ENCODE results near the gene BABAM2.

Gene BABAM2

GRCh38 chr2:28344756-28345373, 454.3 kb downstream of the BABAM2 start:
- Histone ChIP-seq H3K27ac (ENCODE audit: low read length) (no peak overlapping the region), H3K4me3 (ENCODE audit: low read depth in 1 of 2, low read length in 2 of 2) (no peak overlapping the region), H3K4me1 (ENCODE audit: control insufficient read depth in 1 of 2, insufficient read depth in 2 of 2, low read length in 2 of 2) (peaks cover 7 to 8% of the 10 kb centered on the region in 2 donors), H3K9me3 (ENCODE audit: control insufficient read depth in 1 of 2, low read length in 2 of 2) (no peaks in the 10 kb centered on the region), H3K36me3 (ENCODE audit: control insufficient read depth in 1 of 2, insufficient read depth in 2 of 2, low read length in 2 of 2) (no peaks in the 10 kb centered on the region), H3K27me3 (ENCODE audit: low read depth, low read length) (no peaks in the 10 kb centered on the region)

GRCh38 chr2:28345619-28346018, 455.1 kb downstream of the BABAM2 start:
- no peak overlapping the region for H3K4me3 ChIP-seq (ENCODE audit: low read depth in 1 of 2, low read length in 2 of 2)
- no peak overlapping the region for H3K27ac ChIP-seq (ENCODE audit: low read length)
- H3K4me1 ChIP-seq (ENCODE audit: control insufficient read depth in 1 of 2, insufficient read depth in 2 of 2, low read length in 2 of 2): peaks cover 6 to 7% of the 10 kb centered on the region in 2 donors
- no peaks in the 10 kb centered on the region for H3K36me3 ChIP-seq (ENCODE audit: control insufficient read depth in 1 of 2, insufficient read depth in 2 of 2, low read length in 2 of 2)
- H3K27me3 ChIP-seq (ENCODE audit: low read depth, low read length): no peaks in the 10 kb centered on the region
- H3K9me3 ChIP-seq (ENCODE audit: control insufficient read depth in 1 of 2, low read length in 2 of 2): no peaks in the 10 kb centered on the region

- H3K4me3 ChIP-seq (ENCODE audit: low read depth in 1 of 2, low read length in 2 of 2): no peak overlapping the region
- no peak overlapping the region for H3K27ac ChIP-seq (ENCODE audit: low read length)
- peaks cover 0 to 7% of the 10 kb centered on the region in 2 donors for H3K4me1 ChIP-seq (ENCODE audit: control insufficient read depth in 1 of 2, insufficient read depth in 2 of 2, low read length in 2 of 2)
- no peaks in the 10 kb centered on the region for H3K36me3 ChIP-seq (ENCODE audit: control insufficient read depth in 1 of 2, insufficient read depth in 2 of 2, low read length in 2 of 2)
- H3K27me3 ChIP-seq (ENCODE audit: low read depth, low read length): no peaks in the 10 kb centered on the region
- no peaks in the 10 kb centered on the region for H3K9me3 ChIP-seq (ENCODE audit: control insufficient read depth in 1 of 2, low read length in 2 of 2)
Observed at GRCh38 chr2:28346587-28346986, 456.1 kb downstream of the BABAM2 start.

DNA sequence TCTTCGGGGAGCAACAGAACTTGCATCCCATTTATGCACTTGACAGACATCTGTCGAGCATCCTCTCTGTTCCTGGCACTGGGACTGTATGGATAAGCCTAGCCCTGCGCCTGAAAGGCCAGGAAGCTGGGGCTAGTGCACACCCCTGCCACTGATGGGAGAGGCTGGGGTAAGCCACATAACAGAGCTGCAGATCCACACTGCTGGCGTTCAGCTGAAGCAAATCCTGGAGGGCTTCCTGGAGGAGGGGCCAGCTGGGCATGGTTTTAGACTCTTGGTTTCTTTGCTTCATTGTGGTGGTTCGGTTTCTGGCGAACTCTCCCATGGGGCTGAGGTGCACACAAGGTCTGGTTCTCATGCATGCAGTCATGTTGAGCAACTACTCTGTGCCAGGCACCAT, 456.7 kb downstream of the BABAM2 start:
- Histone ChIP-seq H3K27me3 (ENCODE audit: low read depth, low read length) (no peaks in the 10 kb centered on the region), H3K4me3 (ENCODE audit: low read depth in 1 of 2, low read length in 2 of 2) (no peak overlapping the region), H3K9me3 (ENCODE audit: control insufficient read depth in 1 of 2, low read length in 2 of 2) (no peaks in the 10 kb centered on the region), H3K4me1 (ENCODE audit: control insufficient read depth in 1 of 2, insufficient read depth in 2 of 2, low read length in 2 of 2) (peaks cover 0 to 6% of the 10 kb centered on the region in 2 donors), H3K27ac (ENCODE audit: low read length) (no peak overlapping the region), H3K36me3 (ENCODE audit: control insufficient read depth in 1 of 2, insufficient read depth in 2 of 2, low read length in 2 of 2) (no peaks in the 10 kb centered on the region)

DNA sequence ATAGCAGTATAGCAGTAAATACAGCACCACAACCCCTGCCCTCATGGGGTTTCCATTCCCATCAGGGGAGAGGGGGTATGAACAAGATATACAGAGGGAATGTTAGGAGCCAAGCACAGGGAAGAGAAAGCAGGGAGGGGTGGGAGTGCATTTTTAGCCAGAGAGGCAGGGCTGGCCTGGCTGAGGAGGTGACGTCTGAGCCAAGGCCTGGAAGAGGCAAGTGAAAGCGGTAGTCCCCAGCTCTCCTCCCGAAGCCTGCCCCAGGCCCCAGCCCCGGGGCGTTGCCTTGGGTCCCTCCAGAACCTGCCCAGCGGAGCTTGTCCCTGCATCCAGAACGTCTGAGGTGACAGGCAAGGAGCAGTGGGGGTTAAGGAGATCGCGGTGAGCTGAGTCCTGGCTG, 457.1 kb downstream of the BABAM2 start:
- Histone ChIP-seq H3K4me3 (ENCODE audit: low read depth in 1 of 2, low read length in 2 of 2) (no peak overlapping the region), H3K27me3 (ENCODE audit: low read depth, low read length) (no peaks in the 10 kb centered on the region), H3K4me1 (ENCODE audit: control insufficient read depth in 1 of 2, insufficient read depth in 2 of 2, low read length in 2 of 2) (peaks cover 0 to 2% of the 10 kb centered on the region in 2 donors), H3K27ac (ENCODE audit: low read length) (no peak overlapping the region), H3K9me3 (ENCODE audit: control insufficient read depth in 1 of 2, low read length in 2 of 2) (no peaks in the 10 kb centered on the region), H3K36me3 (ENCODE audit: control insufficient read depth in 1 of 2, insufficient read depth in 2 of 2, low read length in 2 of 2) (no peaks in the 10 kb centered on the region)

DNA sequence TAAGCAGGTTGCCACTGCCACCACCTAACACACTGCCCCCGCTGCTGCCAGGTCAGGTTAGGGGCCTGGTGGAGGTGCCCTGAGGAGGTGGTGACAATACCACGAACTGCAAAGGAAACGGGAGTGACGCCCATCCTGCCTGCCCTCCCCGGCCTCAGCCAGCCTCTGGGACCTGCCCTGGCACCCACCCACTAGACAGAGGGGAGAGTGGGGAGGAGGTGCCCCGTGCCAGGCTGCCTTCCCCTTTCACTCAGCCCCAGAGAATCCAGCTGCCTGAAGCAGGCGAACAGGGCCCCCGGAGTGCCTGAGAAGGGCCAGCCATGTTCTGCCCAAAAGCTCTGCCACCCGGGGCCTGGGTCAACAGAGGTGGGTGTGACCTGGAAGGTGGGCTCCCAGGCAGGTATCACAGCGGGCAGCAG, 457.6 kb downstream of the BABAM2 start:
- no peak overlapping the region for H3K27ac ChIP-seq (ENCODE audit: low read length)
- H3K27me3 ChIP-seq (ENCODE audit: low read depth, low read length): no peaks in the 10 kb centered on the region
- no peaks in the 10 kb centered on the region for H3K4me1 ChIP-seq (ENCODE audit: control insufficient read depth in 1 of 2, insufficient read depth in 2 of 2, low read length in 2 of 2)
- H3K36me3 ChIP-seq (ENCODE audit: control insufficient read depth in 1 of 2, insufficient read depth in 2 of 2, low read length in 2 of 2): no peaks in the 10 kb centered on the region
- no peak overlapping the region for H3K4me3 ChIP-seq (ENCODE audit: low read depth in 1 of 2, low read length in 2 of 2)
- no peaks in the 10 kb centered on the region for H3K9me3 ChIP-seq (ENCODE audit: control insufficient read depth in 1 of 2, low read length in 2 of 2)

DNA sequence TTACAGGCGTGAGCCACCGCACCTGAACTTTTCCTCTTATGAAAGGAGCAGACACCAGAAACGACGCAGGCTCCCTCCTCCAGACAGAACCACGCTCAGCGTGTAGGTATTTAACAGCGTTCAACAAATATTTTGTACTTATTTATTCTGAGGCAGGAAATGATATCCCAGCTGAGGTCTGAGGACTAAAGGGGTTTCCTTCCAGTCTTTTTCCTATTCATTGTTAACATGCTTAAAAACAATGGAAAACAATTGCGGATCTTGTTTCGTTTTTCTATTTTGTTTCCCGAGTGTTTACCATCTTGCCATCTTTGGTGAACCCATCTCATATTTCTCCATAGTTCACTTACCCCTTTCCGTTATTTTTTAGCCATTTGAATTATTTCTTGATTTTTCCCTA, 458.4 kb downstream of the BABAM2 start:
- Histone ChIP-seq H3K36me3 (ENCODE audit: control insufficient read depth in 1 of 2, insufficient read depth in 2 of 2, low read length in 2 of 2) (no peaks in the 10 kb centered on the region), H3K9me3 (ENCODE audit: control insufficient read depth in 1 of 2, low read length in 2 of 2) (no peaks in the 10 kb centered on the region), H3K27ac (ENCODE audit: low read length) (no peak overlapping the region), H3K4me1 (ENCODE audit: control insufficient read depth in 1 of 2, insufficient read depth in 2 of 2, low read length in 2 of 2) (no peaks in the 10 kb centered on the region), H3K27me3 (ENCODE audit: low read depth, low read length) (no peaks in the 10 kb centered on the region), H3K4me3 (ENCODE audit: low read depth in 1 of 2, low read length in 2 of 2) (no peak overlapping the region)

DNA sequence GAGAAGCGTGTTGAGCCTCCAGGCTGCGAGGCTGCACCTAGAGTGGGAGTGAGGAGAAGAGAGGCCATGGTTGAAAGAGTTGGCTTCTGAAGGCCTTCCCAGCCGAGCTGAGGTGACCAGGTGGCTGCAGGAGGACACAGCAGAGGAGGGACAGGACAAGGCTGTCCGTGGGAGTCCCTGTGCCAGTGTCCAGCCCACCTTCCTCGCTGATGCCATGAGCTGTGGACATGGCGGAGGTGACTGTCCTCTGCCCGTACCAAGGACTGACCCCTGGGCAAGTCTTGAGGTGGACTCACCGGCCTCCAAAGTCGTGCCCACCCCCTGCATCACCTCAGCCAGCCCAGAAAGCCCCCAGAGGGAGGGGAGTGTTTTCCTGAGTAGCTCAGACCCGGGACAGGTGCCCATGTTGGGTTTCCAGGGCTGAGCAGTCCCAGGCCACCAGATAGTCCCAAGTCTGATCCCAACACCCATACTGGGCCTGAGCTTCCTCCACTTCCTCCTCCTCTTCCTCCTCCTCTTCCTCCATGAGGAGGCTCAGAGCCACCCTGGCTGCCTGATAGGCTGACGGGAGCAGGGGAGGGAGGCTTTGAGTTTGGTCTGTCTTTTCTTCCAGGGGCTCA, 459.1 kb downstream of the BABAM2 start:
- H3K27me3 ChIP-seq (ENCODE audit: low read depth, low read length): no peaks in the 10 kb centered on the region

GRCh38 chr2:28350196-28350595, 459.7 kb downstream of the BABAM2 start:
- H3K4me3 ChIP-seq (ENCODE audit: low read depth in 1 of 2, low read length in 2 of 2): no peak overlapping the region
- H3K27ac ChIP-seq (ENCODE audit: low read length): no peak overlapping the region
- peaks cover 0 to 1% of the 10 kb centered on the region in 2 donors for H3K4me1 ChIP-seq (ENCODE audit: control insufficient read depth in 1 of 2, insufficient read depth in 2 of 2, low read length in 2 of 2)

More for the DNA sequence above, 459.1 kb downstream of the BABAM2 start:
- Histone ChIP-seq H3K9me3 (ENCODE audit: control insufficient read depth in 1 of 2, low read length in 2 of 2) (no peaks in the 10 kb centered on the region), H3K27ac (ENCODE audit: low read length) (no peak overlapping the region), H3K4me3 (ENCODE audit: low read depth in 1 of 2, low read length in 2 of 2) (no peak overlapping the region), H3K4me1 (ENCODE audit: control insufficient read depth in 1 of 2, insufficient read depth in 2 of 2, low read length in 2 of 2) (no peaks in the 10 kb centered on the region), H3K36me3 (ENCODE audit: control insufficient read depth in 1 of 2, insufficient read depth in 2 of 2, low read length in 2 of 2) (no peaks in the 10 kb centered on the region)

DNA sequence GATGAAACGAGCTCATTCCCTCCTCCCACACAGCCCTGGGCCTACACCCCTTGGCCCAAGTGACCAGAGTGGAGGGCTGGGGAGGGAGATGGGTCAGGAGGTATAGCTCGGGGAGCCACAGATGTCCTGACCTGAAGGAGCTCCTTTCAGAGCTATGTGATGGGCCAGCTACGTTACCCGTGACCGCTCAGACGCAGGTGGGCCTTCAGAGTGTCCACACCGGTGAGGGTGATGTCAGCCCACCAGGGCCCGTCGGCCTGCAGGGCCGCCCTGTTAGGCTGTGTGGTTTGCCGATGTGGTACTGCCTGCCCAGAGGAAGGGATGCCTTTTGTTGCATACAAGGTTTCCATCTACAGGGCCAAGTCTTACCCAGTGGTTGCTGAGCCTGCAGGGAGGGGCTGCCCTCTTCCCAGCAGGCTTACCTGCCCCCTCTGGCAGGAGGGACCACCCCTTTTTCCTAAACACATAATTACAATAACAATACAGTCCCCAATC, 460.3 kb downstream of the BABAM2 start:
- no peak overlapping the region for H3K4me3 ChIP-seq (ENCODE audit: low read depth in 1 of 2, low read length in 2 of 2)
- peaks cover 0 to 7% of the 10 kb centered on the region in 2 donors for H3K4me1 ChIP-seq (ENCODE audit: control insufficient read depth in 1 of 2, insufficient read depth in 2 of 2, low read length in 2 of 2)
- no peak overlapping the region for H3K27ac ChIP-seq (ENCODE audit: low read length)
- H3K9me3 ChIP-seq (ENCODE audit: control insufficient read depth in 1 of 2, low read length in 2 of 2): no peaks in the 10 kb centered on the region
- H3K27me3 ChIP-seq (ENCODE audit: low read depth, low read length): no peaks in the 10 kb centered on the region
- no peaks in the 10 kb centered on the region for H3K36me3 ChIP-seq (ENCODE audit: control insufficient read depth in 1 of 2, insufficient read depth in 2 of 2, low read length in 2 of 2)

More at GRCh38 chr2:28350196-28350595, 459.7 kb downstream of the BABAM2 start:
- Histone ChIP-seq H3K36me3 (ENCODE audit: control insufficient read depth in 1 of 2, insufficient read depth in 2 of 2, low read length in 2 of 2) (no peaks in the 10 kb centered on the region), H3K27me3 (ENCODE audit: low read depth, low read length) (no peaks in the 10 kb centered on the region), H3K9me3 (ENCODE audit: control insufficient read depth in 1 of 2, low read length in 2 of 2) (no peaks in the 10 kb centered on the region)

DNA sequence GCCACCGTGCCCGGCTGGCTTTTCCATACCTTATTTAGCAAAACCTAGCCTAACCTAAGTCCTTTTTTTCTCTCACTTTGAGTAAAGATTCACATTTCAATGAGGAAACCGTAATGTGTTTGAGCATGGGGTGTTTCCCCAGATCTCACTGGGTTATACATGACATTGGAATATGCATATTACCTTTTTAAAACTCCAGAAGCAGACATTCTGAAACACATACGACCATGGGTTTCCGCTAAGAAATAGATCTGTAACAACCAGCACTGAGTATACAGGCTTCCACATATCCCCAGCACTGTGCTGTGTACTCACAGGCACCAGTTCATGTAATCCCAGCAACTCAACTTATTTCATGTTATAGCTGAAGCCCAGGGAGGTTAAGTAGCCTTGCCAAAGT, 461.1 kb downstream of the BABAM2 start:
- H3K27ac ChIP-seq (ENCODE audit: low read length): no peak overlapping the region
- H3K4me3 ChIP-seq (ENCODE audit: low read depth in 1 of 2, low read length in 2 of 2): no peak overlapping the region
- H3K36me3 ChIP-seq (ENCODE audit: control insufficient read depth in 1 of 2, insufficient read depth in 2 of 2, low read length in 2 of 2): no peaks in the 10 kb centered on the region
- peaks cover 6 to 15% of the 10 kb centered on the region in 2 donors for H3K4me1 ChIP-seq (ENCODE audit: control insufficient read depth in 1 of 2, insufficient read depth in 2 of 2, low read length in 2 of 2)
- no peaks in the 10 kb centered on the region for H3K9me3 ChIP-seq (ENCODE audit: control insufficient read depth in 1 of 2, low read length in 2 of 2)
- no peaks in the 10 kb centered on the region for H3K27me3 ChIP-seq (ENCODE audit: low read depth, low read length)

Data from muscle layer of duodenum (tissue), 2 donors.